C4-2B (cell line): ENCODE data around the gene GPX5.

Experiments used
- H3K27ac ChIP-seq: fragments of 450-650 bp; 2 replicates; pipeline ENCODE4 v1.5.1; 2017
- ZFX ChIP-seq: fragments of 450-650 bp; IDR thresholded peaks from 2 replicates; pipeline ENCODE4 v1.6.1; 2017
- TF ChIP-seq, protein P1 (sequence below): fragments of 450-650 bp; conservative IDR thresholded peaks from 2 replicates; pipeline ENCODE4 v1.5.1; 2017; ENCODE audit warnings: mild to moderate bottlenecking

The GPX5 gene

DNA sequence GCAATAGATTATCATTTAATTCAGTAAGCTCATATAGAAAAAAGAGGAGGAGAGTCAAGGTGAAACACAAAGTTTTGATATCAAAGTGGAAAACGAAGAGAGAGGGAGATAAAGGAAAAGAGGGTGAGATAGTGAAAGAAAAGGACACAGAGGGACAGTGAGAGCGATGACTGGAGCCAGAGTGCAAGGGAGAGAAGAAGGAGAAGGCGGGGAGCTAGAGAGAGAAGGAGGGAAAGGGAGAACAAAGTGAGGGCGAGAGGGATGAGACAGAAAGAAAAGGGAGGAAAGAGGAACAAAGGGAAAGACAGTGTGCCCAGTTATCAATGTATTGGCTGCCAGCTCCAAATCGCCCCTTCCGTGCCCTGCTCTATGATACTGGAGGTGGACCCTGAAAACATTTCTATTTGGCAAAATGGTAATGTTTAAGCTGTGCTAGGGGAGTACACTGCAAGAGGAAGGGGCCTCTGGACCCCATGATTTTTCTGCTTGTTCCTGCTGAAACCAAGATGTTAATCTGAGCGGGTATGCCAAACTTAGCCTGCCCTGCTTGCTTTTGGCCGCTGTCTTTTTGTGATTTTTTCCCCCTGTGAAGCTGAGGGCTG is 27.8 kb downstream of the GPX5 start:
- TF ChIP-seq ZFX = no peak
- TF ChIP-seq, protein P1, sequence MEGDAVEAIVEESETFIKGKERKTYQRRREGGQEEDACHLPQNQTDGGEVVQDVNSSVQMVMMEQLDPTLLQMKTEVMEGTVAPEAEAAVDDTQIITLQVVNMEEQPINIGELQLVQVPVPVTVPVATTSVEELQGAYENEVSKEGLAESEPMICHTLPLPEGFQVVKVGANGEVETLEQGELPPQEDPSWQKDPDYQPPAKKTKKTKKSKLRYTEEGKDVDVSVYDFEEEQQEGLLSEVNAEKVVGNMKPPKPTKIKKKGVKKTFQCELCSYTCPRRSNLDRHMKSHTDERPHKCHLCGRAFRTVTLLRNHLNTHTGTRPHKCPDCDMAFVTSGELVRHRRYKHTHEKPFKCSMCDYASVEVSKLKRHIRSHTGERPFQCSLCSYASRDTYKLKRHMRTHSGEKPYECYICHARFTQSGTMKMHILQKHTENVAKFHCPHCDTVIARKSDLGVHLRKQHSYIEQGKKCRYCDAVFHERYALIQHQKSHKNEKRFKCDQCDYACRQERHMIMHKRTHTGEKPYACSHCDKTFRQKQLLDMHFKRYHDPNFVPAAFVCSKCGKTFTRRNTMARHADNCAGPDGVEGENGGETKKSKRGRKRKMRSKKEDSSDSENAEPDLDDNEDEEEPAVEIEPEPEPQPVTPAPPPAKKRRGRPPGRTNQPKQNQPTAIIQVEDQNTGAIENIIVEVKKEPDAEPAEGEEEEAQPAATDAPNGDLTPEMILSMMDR = no peak
- no peak overlapping the region for H3K27ac ChIP-seq

DNA sequence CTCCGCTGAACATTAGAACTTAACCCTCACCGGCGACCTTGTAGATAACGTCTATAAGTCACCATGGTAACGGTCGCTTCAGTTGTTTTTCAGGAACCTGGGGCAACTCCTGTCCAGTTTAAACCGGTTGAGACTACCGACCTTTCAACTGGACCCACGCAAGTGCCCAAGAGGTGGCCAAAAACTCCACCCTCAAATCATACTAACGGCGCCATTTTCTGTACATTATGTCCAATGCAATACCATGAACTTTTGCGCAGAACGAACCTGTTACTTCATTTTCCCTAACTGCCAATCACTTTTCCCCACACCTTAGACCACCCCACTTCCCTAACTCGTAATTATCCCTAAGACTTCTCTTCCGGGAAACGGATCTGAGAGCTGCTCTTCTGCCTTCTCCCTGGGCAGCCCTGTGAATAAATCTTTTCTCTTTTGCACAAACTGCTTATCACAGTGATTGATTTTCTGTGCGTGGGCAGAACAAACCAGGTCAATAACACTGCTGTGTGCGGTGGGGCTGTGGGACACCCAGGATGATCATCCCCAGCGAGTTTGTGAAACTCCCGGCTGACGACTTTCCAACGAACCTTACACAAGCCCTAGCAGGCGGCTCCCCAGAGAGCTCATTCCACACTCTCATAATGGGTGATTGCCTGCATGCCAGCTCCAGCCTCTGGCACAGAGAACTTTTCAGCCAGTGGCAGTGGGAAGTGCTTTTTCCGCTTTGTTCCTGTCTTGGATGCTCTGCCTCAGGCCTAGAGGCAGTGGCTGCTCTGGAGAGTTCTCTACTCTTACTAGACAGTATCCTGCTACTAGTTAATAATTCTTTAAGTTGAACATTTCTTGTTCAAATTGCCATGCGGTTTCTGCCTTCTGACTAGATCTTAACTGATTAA is 28.6 kb downstream of the GPX5 start:
- TF ChIP-seq ZFX = no peak
- TF ChIP-seq, protein P1 = no peak
- no peak overlapping the region for H3K27ac ChIP-seq

DNA sequence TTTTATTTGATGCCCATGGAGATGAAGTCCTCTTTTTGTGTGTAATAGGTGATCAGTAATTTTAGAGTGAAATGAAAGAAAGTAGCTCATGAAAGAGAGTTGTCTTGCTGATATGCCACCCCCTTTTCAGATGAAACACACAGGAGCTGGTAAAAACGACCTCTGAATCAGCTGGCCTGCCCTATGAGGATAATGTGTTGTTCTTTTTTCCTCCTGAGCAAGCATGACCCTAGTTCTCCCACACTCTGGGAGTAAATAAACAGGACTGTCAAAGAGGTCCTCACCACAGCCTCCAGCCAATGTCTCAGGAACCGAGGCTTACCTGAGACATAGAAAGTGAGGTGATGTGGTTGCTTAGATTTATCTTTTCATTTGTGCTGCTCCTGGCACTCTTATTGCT is 29.5 kb downstream of the GPX5 start:
- H3K27ac ChIP-seq = no peak overlapping the region
- TF ChIP-seq ZFX = no peak
- TF ChIP-seq, protein P1 = no peak

DNA sequence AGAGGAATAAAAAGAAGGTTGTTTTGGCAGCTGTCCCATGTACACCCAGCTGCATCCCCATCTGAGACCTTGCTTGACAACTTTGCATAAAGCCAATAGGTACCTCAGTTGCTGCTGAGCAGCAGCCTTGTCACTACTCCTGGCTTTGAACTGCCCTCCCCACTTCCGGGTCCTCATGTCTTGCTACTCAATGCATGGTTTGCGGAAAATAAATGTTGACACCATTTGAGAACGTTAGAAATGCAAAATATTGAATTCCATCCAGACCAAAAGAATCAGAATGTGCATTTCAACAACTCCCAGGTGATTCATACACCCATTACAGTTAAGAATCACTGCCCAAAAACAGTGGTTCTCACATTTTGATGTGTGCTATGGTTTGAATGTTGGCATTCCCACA is 32.9 kb downstream of the GPX5 start:
- no peak overlapping the region for H3K27ac ChIP-seq
- no peak for TF ChIP-seq ZFX
- TF ChIP-seq, protein P1 = no peak

DNA sequence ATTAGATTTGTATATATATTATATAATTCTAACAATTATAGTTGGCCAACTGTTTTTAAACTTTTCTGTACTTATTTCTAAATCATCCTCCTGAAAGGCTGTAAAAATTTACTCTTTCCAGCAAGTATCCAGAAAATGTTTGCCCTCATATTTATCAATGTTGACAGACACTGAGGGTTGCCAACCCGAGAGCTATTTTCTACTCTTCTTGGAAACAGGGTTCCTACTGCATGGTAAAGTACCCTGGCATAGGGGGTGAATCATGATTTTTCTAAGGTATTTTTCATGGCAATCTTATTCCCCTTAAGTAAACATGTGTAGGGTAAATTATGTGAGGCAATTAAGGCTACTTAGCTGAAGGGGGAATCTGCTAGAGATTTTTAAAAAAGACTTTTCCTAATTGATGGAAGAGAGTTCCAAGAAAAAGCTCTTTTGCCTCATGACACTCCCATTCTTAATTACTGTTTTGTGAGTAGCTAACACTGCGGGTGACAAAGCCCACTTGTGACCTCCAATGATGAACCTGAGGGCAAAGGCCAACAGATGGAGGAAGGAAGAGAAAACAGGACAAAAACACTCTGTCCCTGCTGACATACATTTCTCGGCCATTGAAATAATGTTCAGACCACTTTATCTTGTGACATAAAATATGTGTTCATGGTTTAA is 37.9 kb downstream of the GPX5 start:
- no peak for TF ChIP-seq ZFX
- TF ChIP-seq, protein P1 = no peak
- no peak overlapping the region for H3K27ac ChIP-seq

DNA sequence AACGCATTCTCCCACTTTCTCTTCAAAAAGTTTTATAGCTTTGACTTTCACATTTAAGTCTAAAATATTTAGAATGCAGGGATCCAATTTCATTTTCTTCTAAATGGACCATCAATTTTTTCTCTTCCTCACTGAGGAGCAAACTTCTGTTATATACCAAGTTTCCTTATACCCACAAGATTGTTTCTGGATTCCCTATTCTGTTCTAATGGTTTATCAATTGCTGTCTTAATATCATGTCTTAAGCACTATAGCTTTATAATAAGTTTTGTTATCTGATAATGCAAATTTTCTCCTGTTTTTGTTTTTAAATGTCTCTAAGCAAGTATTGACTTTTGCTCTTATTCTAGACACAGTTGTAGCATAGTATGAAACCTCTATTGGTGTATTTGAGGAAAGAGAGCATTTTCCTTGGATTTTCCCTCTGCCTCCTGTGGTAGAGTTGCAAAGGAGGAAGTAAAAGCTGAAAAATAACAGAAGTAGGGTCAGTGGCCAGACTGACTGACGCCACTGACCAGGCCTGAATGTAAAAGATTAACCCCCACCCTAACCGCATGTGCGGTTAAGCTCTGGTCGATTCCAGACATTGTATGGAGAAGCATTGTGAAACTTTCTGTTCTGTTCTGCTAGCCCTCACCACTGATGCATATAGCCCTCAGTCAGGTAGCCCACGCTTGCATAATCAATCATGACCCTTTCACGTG is 40.3 kb downstream of the GPX5 start:
- no peak for TF ChIP-seq ZFX
- TF ChIP-seq, protein P1 = no peak
- H3K27ac ChIP-seq = no peak overlapping the region
